ENCODE results near the gene PLCXD1.

Gene PLCXD1

GRCh38 chrX:352582-353314, 71.6 kb downstream of the PLCXD1 start:
- TF ChIP-seq PKNOX1 (IDR thresholded peaks at IDR 0.05), result no peak
- TF ChIP-seq SP1 (IDR thresholded peaks at IDR 0.05), result no peak
- TF ChIP-seq FOXM1 (IDR thresholded peaks at IDR 0.05; ENCODE audit: borderline replicate concordance), result no peak
- no peak for TF ChIP-seq FOXK2 (IDR thresholded peaks at IDR 0.05)
- no peak for TF ChIP-seq L3MBTL2 (conservative IDR thresholded peaks at IDR 0.05)
- TF ChIP-seq ARNT (IDR thresholded peaks at IDR 0.05), result no peak
- TF ChIP-seq CTBP1 (IDR thresholded peaks at IDR 0.05; ENCODE audit: borderline replicate concordance), result no peak
- no peak for TF ChIP-seq BHLHE40 (IDR thresholded peaks at IDR 0.05; ENCODE audit: borderline replicate concordance)
- no peak for TF ChIP-seq TARDBP (IDR thresholded peaks at IDR 0.05)
- no peak for TF ChIP-seq FOXA1 (IDR thresholded peaks at IDR 0.05)
- TF ChIP-seq ZNF384 (IDR thresholded peaks at IDR 0.05), result no peak
- TF ChIP-seq LEF1 (IDR thresholded peaks at IDR 0.05; ENCODE audit: borderline replicate concordance), result no peak
- ChIA-PET CTCF (no interaction called here), POLR2A (no interaction called here)

More at GRCh38 chrX:352582-353314, 71.6 kb downstream of the PLCXD1 start:
- DNase-seq (ENCODE audit: extremely low spot score), result no peak
